ENCODE results near the gene FIZ1. TPM values are rescaled to one million over a fixed set of nuclear protein-coding genes. Genes with fewer than 3 reads are reported as not detected.

FIZ1 gene, protein sequence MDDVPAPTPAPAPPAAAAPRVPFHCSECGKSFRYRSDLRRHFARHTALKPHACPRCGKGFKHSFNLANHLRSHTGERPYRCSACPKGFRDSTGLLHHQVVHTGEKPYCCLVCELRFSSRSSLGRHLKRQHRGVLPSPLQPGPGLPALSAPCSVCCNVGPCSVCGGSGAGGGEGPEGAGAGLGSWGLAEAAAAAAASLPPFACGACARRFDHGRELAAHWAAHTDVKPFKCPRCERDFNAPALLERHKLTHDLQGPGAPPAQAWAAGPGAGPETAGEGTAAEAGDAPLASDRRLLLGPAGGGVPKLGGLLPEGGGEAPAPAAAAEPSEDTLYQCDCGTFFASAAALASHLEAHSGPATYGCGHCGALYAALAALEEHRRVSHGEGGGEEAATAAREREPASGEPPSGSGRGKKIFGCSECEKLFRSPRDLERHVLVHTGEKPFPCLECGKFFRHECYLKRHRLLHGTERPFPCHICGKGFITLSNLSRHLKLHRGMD
- total RNA-seq = 31.3 to 31.7 TPM (median 31.6 TPM) in 3 replicates

DNA sequence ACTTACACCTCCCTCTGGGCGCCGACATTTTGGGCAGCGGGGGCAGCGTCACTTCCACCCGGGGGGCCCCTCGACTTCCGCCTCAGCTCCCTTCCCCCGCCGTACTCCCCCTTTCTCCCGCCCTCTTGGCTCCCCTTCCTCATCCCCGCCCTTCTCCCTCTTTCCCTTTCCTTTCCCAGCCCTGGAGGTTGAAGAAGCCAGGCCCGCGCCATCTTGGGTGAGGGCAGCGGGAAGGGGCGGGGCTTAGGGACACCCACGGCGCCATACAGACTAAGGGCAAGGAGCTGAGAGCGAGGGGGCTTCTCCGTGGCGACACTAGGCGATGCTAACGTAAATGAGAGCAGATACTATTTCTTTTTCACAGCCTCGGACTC is at the start of gene FIZ1:
FIZ1 (minus strand) TSS at position 50 of the 374 bp plus-strand sequence. CDS start 1,652 bp downstream, outside the sequence.
- peaks cover 19% of the 10 kb centered on the region for H3K4me1 Mint-ChIP-seq

DNA sequence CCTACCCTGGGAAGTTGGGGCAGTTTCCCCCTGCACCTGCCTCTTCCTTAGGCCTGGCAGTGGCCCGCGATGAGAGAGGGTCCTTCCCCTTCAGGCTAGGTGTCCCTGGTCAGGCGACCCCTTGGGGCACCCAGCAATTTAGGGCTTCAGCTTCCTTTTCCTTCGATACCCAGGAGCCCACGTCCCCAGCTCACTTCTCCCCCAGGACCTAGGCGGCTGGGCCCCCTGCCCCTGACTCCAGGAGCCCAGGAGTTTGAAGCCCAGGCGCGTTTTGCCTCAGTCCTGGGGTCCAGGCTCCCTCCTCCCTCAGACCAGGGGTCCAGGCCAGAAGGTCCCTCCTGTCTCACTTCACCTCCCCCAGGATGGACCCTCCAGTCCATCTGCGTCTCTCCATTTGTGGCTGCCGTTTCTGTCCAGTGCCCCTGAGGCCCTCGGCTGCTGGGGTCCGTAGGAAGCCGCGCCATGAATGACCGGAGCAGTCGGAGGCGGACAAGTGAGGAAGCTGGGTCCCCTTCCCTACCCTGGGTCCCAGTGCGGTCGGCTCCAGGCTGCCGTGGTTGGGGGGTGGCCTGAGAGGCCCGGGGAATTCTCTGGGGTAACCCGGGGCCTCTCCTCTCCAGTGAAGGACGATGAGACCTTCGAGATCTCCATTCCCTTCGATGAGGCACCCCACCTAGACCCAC is 49.4 kb upstream of the FIZ1 start:
- H3K27me3 Mint-ChIP-seq (ENCODE audit: low read depth) = no peaks in the 10 kb centered on the region
- TF ChIP-seq CTCF (IDR thresholded peaks at IDR 0.05; ENCODE audit: unreplicated experiment) = no peak
- no peaks in the 10 kb centered on the region for H3K9me3 Mint-ChIP-seq
- no peak for DNase-seq (ENCODE audit: low spot score in 2 of 2, unreplicated experiment in 2 of 2)
- H3K4me3 Mint-ChIP-seq = peak overlapping the region; percentile 78
- peak overlapping the region; percentile 61 for H3K27ac Mint-ChIP-seq
- H3K4me1 Mint-ChIP-seq = peaks cover 38% of the 10 kb centered on the region
- H3K36me3 Mint-ChIP-seq = peaks cover 9% of the 10 kb centered on the region

More for the DNA sequence above, at the start of gene FIZ1:
- no peaks in the 10 kb centered on the region for H3K27me3 Mint-ChIP-seq (ENCODE audit: low read depth)
- H3K9me3 Mint-ChIP-seq = peaks cover 11% of the 10 kb centered on the region
- peak within 1 kb of the TSS; percentile 99 for H3K4me3 Mint-ChIP-seq
- no peak for TF ChIP-seq CTCF (IDR thresholded peaks at IDR 0.05; ENCODE audit: unreplicated experiment)
- peaks cover 36% of the 10 kb centered on the region for H3K36me3 Mint-ChIP-seq
- DNase-seq (ENCODE audit: low spot score in 2 of 2, unreplicated experiment in 2 of 2) = peak; percentile 95 to 98
- H3K27ac Mint-ChIP-seq = peak within 1 kb of the TSS; percentile 100

DNA sequence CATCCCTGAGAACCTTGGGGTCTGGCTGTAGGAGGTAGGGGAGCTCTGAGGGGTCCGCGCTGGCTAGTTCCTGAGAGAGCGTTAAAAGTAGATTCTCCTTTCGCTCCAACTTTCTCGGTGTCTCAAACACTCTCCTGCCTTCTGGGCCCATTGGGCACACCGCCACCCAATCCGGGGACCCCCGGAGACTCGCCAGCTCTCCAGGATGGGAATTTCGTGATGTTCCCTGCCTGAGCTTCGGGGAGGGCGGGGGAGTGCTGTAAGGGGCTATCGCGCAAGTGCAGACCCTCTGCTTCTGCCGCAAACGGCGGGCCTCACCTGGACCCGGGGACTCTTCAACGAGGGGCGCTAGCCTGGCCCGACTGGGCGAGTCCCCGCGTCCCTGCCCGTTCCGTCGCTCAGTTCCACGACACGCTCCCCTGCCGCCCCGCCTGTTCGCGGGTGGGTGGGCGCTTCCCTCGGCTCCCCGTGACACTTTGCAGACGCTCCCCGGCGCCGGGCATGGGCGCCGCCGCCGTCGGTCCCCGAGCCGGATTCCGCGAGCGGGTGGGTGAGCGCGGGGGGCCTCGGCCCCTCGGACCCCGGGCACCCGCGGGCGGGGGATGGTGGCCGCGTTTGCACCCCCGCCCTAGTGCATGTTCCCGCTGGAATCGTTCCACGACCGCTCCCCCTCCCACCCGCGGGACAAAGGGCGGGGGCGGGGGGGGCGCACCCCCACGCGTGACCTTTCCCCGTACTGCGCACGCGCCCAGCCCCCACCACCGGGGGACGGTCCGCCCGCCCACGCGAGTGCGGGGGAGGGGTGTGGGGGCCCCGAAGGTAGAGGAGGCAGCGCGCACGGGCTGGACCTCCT is 48.6 kb upstream of the FIZ1 start, which contains the start of gene CCDC106:
CCDC106 (plus strand) TSS at position 481 of the 853 bp plus-strand sequence. CDS start 835 bp downstream, outside the sequence.
- Mint-ChIP-seq H3K4me3 (peak within 1 kb of the TSS; percentile 88), H3K27me3 (ENCODE audit: low read depth) (no peaks in the 10 kb centered on the region), H3K4me1 (peaks cover 43% of the 10 kb centered on the region), H3K27ac (peak within 1 kb of the TSS; percentile 95), H3K36me3 (peaks cover 9% of the 10 kb centered on the region), H3K9me3 (no peaks in the 10 kb centered on the region)
- no peak for TF ChIP-seq CTCF (IDR thresholded peaks at IDR 0.05; ENCODE audit: unreplicated experiment)
- peak; percentile 56 to 82 for DNase-seq (ENCODE audit: low spot score in 2 of 2, unreplicated experiment in 2 of 2)

- peaks cover 46% of the 10 kb centered on the region for H3K4me1 Mint-ChIP-seq
- H3K27me3 Mint-ChIP-seq (ENCODE audit: low read depth) = no peaks in the 10 kb centered on the region
- TF ChIP-seq CTCF (IDR thresholded peaks at IDR 0.05; ENCODE audit: unreplicated experiment) = no peak
- H3K36me3 Mint-ChIP-seq = peaks cover 6% of the 10 kb centered on the region
- no peaks in the 10 kb centered on the region for H3K9me3 Mint-ChIP-seq
- no peak for DNase-seq (ENCODE audit: low spot score in 2 of 2, unreplicated experiment in 2 of 2)
- H3K27ac Mint-ChIP-seq = peak overlapping the region; percentile 95
- peak overlapping the region; percentile 88 for H3K4me3 Mint-ChIP-seq
These were observed 47.8 kb upstream of the FIZ1 start for GRCh38 chr19:55646889-55647731.
